GM19238 (cell line): ENCODE data around the gene RNU11.
"Not testable (repeated sequence)": the region's sequence is repeated elsewhere in the genome, so short reads cannot be mapped to it uniquely, and the experiment has no call there.

Experiments used
- DNase-seq: peaks from one replicate; pipeline ENCODE4 v3.0.0; 2011; ENCODE audit warnings: low spot score; ENCODE audit not compliant: insufficient read length

The RNU11 gene

DNA sequence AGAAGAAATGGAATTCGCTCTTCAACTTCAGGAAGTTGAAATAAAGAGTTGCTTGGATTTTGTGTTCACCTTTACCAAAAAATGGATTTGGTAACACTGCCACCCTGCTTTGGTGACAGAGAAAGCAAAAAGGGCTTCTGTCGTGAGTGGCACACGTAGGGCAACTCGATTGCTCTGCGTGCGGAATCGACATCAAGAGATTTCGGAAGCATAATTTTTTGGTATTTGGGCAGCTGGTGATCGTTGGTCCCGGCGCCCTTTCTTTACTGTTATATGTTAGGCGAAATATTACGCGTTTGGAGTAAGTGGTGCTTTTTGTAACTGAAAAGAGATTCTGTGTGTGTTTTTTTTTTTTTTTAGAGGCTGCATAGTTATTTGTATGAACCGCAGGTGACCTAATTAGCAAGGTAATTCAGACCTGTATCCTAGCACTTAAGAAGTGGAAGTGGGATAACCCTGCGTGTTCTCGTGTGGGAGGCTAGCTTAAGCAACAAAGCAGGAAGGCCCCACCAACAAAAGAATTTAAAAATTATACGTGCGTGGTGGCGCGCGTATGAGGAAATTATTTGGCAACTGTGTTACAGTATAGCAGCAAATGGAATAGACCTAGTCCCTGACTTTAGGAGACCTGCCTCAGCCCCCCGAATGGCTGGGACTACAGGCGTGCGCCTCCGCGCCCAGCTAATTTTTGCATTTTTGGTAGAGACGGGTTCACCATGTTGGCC, at the start of gene RNU11:
Gene RNU11, plus strand, starts transcription at position 127 of the 725 bp plus-strand sequence.
- DNase-seq = peak; percentile 41

DNA sequence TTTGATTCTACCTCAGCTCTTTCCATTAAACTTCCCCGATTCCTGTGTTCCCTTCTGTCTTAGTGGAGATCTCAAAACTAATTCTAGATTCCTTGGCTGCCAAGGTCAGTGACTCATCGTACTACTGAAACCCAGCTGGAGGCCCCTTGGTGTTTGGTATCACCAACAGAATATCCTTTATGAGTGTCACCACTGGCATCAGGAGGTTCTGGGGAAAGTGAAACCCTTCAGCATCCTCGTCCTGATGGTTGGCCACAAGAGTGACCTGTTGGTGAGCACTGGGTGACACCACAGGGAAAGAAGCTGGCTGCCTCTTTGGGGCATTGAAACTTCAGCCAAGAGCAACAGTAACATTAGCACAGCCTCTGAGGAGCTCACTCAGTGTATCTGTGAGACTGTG, 46.7 kb upstream of the RNU11 start:
- DNase-seq = no peak

DNA sequence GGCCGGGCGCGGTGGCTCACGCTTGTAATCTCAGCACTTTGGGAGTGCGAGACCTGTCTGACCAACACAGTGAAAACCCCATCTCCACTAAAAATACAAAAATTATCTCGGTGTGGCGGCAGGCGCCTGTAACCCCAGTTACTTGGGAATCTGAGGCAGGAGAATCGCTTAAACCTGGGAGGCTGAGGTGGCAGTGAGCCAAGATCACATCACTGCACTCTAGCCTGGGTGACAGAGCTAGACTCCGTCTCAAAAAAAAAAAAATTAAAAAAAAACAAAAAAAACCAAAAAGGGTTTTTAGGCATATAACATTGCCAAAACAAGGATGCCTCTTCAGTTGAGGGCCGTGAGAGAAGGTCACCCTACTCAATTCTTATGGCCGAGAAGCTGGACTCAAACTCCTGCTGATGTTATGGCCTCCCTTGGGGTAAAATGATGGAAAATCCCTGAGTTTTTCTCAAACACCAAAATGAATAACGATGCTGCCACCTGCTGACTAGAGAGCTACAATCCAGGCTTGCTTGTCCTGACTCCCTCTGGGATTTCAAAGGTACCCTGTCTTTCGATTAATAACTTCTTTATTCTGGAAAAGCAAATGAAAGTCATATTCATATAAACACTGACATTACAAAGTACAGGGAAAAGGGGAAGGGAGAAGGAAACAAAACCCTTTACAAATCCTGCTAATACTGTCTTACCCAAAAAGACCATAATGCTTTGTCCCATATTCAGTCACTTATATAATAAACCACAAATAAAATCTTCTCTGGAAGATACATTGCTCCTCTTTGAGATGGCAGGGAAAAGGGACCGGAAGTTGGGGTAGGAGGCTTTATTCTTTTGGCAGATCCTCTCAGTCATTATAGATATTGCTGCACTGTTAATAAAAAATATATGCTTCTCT, 45.6 kb upstream of the RNU11 start:
- DNase-seq = no peak

DNA sequence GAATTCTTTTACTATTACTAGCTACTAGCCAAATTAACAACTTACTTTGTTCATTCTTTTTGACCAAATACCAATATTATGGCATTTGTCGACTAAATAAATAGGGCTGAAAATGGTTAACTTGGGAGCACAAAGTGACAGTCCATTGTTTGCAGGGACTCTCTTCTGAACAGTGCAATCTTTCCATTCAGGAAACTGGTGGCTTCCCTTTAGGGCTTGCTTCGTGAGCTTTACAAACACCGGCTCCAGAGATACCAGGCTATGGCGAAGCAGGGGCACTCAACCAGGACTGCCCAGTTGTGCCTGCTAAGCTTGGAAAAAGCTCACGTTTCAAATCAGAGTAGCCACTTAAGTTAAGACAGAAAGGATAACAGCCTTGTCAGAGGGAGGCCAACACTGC, 44.0 kb upstream of the RNU11 start:
- DNase-seq = no peak

DNA sequence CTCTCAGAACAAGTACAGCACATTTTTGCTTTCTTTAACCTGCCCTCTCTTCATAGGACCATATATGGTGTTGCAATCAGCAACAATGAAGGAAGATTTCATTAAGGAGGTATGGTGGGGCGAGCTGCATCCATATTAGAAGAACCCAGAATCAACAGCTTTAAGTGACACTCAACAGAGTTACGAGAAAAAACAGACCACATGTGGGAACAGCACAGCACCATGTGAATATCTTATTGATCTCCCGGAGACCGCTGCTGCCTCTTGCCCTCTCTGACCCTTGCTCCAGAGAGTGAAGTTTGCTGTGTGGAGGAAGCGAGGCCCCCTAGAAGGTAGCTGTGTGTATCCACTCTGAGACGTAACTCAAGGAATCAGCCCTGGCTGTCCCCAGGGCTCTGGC, 43.4 kb upstream of the RNU11 start:
- no peak for DNase-seq

DNA sequence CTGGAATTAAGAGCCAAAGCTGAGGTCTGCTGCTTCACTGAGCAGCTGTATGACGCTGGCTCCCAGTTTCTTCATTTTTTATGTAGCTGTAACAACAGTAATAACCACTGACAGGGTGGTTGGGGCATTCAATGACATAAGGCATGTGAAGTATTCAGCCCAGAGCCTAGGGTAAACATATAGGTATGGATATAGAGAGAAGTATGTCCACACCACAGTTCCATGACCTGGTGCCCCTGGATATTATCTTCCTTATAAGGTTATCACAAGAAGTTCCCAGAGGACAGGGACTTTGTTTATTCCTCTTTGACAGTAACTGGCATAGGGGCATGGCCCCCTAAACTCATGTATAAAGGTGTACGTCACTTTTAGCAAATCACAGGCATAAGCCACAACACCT, 41.6 kb upstream of the RNU11 start:
- no peak for DNase-seq

DNA sequence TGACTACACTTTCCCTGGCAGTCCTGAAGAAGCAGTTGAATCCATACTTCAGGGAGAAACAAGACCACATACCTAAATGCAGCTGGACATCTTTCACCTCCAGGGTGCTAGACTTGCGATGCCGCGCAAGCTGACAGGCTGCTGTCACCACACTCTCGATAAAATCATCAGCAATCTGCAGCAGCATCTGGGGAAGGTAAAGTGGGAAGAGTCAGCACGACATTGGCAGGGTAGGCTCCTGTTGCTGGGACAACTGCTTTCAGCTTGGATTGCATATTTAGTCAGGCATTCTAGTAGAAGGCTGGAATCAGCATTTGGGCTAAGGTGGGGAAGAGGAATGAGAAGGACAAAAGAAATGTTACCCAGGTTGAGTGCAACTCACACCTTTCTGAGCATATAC, 35.2 kb upstream of the RNU11 start:
- no peak for DNase-seq

DNA sequence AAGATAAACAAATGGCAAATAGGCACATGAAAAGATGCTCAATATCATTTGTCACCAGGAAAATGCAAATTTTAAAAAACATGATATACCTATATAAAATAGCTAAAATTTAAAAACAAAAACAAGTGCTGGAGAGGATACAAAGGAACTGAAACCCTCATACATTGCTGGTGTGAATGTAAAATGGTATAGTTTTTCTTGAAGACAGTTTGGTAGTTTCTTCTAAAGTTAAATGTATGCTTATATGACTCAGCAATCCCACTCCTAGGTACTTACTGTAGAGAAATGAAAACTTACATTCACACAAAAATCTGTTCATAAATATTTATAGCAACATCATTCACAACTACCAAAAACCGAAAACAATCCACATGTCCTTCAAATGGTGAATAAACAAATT, 16.7 kb upstream of the RNU11 start:
- DNase-seq = no peak

DNA sequence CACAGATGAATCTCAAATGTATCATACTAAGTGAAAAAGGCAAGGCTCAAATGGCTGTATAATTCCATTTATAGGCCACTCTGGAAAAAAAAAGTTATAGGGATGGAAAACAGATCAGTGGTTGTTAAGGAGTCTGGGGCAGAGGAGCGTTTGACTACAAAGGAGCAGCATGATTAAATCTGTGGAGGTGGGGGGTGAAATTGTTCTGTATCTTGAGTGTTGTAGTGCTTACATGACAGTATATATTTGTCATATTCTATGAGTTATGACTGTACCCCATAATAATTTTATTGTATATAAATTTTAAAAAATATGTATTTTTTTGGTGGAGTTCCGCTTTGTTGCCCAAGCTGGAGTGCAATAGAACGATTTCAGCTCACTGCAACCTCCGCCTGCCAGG, 15.8 kb upstream of the RNU11 start:
- DNase-seq = no peak

DNA sequence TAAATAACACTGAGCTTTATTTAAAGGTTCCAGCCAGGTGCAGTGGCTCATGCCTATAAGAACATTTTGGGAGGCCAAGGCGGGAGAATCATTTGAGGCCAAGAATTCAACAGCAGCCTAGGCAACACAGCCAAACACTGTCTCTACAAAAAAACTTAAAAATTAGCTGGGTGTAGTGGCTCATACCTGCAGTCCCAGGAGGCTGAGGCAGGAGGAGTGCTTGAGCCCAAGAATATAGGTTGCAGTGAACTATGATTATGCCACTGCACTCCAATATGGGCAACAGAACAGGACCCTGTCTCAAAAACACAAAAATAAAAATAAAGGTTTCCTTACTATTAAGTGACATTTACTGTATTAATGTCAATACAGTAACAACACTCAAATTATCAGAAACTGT, 7.6 kb upstream of the RNU11 start:
- no peak for DNase-seq

DNA sequence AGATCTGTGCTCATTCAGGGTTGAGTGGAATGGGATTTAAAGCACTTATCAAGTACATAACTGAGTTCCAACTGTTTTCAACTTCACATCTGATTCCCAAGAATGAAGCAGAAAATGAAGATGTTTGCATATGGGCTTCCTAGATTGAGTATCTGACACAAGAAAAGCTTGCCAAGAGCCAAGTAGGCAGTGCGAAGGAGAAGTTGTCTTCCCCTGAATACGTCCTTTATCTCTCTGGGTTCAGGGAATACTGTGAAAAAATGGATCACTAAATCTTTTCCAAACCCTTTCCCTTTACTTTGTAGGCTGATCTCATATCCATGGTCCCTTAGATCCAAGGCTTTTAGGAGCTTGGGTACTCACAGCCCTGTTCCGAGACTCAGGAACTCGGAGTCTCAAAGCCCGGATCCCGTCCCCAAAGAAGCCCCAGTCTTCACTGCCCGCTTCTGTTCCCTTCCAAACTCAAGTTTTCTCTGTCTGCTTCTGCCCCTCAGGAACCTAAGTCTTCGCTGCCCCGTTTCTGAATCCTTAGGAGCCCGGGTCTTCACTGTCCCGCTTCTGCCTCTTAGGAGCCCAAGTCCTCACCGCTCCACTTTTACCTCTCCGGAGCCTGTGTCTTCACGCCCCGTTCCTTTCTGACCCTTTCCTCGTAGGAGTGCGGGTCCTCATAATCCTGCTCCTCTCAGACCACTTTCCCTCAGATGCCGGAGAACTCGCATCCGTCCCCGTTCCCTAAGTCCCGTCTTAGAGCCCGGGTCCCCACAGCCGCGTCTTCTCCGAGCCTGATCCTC, 6.1 kb upstream of the RNU11 start:
- peak; percentile 19 for DNase-seq

DNA sequence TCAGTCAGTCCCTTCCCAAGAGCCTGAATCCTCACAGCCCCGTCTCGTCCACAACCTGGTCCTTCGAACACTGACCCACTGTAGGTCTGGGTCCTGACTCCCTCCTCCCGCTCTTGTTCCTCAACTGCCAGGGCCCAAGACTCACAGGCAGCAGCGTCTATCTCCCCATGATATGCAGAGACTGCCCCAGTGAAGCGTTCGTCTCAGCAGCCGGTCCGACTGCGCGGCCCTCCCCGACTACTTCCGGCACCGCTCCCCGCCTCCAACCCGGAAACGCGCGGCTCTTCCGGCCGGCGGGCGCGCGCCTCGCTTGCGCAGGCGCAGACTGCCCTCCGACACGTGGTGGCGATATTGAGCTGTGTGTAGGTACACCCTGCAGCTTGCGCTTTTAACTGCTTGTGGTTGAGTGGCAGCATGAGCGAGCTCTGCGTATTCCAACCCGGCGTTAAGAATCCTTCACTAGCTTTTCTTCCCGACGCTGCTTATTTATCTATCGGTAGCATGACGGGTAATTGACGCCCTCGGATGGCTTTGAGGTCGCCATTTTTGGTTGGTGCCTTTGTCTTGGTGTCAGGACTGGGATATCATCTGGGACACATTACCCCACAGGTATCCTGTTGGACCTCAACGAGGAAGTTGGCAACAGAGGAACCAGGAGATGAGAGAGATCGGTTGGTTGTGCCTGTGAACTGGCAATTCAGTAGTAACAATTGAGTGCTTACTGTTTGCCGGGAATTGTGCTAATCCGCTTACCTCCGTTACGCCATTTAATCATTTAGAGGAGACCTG, 5.4 kb upstream of the RNU11 start, which contains the start of gene TAF12:
Gene TAF12, minus strand, starts transcription at position 221 of the 789 bp plus-strand sequence. CDS start 20,986 bp downstream, outside the sequence.
- peak; percentile 72 for DNase-seq

DNA sequence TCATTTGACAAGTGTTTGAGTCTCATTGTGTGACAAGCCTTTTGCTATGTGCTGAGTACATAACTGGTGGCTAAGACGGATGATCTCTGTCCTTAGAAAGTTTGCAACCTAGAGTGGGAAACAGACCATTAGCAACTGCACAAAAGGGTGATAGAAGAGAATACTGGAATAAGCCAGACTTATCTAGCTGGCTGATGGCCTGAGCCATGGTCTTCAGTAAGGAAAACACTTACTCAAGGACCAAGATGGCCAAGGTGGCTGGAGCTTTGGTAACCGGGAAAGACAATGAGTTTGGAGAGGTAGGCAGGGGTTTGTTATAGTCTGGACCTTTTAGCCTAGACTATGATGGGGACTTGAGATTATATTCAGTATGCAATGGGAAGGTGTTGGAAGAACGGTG, 3.9 kb upstream of the RNU11 start:
- no peak for DNase-seq

DNA sequence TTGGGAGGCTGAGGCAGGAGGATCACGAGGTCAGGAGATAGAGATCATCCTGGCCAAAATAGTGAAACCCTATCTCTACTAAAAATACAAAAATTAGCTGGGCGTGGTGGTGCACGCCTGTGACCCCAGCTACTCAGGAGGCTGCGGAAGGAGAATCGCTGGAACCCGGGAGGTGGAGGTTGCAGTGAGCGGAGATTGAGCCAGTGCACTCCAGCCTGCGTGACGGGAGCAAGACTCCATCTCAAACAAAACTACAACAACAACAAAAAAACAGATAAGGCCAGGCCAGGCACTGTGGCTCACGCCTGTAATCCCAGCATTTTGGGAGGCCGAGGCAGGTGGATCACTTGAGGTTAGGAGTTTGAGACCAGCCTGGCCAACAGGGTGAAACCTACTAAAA, 3.0 kb upstream of the RNU11 start:
- DNase-seq = not testable (repeated sequence)

DNA sequence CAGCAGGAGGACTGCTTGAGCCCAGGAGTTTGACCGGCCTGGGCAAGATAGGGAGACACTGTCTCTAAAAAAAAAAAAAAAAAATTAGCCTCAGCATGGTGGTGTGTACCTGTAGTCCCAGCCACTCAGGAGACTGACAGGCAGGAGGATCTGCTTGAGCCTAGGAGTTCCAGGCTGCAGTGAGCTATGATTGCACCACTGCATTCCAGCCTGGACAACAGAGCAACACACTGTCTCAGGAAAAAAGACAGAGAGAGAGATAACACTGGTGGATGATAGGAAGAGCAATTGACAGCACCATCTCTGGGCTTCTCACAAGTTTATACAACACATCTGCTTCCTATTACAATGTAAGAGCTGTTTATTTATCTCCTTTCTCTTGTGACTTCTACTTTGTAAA, 2.4 kb upstream of the RNU11 start:
- DNase-seq = no peak

DNA sequence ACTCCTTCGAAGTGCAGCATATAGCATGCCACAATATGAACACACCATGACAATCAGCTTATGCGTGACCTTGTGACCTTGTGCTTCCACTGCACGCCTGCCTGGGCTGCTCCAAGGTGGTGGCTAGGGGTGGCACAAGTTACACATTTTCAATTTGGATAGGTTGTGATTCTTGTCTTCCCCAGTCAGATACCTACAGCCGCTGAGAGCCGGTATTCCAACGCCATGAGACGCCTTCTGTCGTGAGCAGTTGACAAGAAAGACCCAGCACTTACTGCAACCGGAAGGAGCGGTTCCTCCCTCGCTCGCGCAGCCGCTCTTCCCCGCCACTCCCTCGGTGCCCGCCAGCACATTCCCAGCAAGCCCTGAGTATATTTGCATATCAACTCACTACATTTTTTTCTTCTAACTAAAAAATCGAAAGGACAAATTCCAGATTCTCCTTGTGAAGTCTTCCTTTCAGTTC, 359 bp upstream of the RNU11 start:
- DNase-seq = peak; percentile 69

DNA sequence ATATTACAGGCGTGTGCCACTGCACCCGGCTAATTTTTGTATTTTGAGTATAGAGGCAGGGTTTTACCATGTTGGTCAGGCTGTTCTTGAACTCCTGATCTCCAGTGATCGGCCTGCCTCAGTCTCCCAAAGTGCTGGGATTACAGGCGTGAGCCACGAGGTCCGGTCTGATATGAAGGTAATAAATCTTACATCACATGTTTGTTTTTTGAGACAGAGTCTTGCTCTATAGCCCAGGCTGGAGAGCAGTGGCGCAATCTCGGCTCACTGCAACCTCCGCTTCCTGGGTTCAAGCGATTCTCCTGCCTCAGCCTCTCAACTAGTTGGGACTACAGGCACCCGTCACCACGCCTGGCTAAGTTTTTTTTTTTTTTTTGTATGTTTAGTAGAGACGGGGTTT, 4.7 kb downstream of the RNU11 start:
- not testable (repeated sequence) for DNase-seq

DNA sequence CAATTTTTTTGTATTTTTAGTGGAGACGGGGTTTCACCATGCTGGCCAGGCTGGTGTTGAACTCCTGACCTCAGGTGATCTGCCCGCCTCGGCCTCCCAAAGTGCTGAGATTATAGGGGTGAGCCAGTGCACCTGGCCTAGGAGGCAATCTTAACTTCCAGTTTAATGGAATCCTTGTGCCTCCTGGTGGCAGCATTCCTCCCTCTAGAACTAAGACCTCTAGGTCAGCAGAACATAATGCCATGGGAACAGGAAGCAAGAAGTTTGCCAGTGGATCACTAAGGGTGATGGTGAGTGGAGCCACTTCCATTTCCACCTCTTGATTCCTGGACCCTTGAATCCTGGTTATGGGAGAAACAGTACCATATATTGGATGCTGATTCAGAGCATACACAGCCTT, 5.5 kb downstream of the RNU11 start:
- not testable (repeated sequence) for DNase-seq

DNA sequence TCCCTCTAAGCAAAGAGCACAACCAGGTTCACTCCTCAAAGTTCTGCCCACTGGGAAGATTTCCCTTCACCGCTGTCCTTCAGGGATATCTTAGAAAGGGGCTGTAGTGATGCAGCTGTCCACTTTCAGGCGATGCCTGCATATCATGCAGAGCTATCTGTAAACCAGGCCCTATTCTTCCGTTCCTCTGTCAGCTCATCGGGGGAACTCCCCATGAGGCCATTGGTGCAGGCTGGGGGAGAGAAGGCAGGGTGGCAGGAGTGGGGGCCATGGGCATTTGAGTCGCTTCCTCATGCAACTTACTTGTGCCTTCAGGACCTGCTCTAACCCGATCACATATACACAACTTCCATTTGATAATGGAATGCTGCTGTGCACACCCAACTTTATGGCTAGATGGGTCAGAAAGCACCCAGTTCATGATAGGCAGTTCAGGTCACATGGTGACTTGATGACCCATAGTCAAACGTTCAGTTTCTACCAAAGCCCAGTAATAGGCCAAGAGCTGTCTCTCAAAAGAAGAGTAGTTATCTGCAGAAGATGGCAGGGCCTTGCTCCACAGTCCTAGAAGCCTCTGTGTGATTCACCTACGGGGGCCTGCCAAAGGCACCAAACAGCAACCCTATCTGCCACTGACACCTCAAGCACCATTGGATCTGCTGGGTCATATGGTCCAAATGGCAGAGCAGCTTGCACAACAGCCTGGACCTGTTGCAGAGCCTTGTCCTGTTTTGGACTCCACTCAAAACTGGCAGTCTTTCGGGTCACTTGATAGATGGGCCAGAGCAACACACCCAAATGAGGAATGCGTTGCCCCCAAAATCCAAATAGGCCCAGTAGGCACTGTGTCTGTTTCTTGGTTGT, 7.3 kb downstream of the RNU11 start:
- not testable (repeated sequence) for DNase-seq

DNA sequence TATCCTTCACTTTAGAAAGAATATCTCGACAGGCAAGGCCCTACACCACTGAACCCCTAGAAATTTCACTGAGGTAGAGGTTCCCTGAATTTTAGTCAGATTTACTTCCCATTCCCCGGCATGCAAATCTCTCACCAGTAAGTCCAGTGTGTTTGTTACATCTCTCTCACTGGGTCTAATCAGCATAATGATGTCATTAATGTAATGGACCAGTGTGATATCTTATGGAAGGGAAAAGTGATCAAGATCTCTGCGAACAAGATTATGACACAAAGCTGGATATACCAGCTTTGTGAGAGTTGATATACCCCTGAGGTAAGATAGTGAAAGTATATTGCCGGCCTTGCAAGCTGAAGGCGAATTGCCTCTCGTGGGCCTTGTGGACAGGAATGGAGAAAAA, 7.9 kb downstream of the RNU11 start:
- DNase-seq = no peak
